Uterus (tissue), 4 donors: ENCODE data around the gene SNX14. TPM values are rescaled to one million over a fixed set of nuclear protein-coding genes. Genes with fewer than 3 reads are reported as not detected.

Experiments used
- DNase-seq, 2 donors: peaks; one replicate each; pipeline ENCODE4 v3.0.0-alpha.2; 2019 to 2020
- H3K27ac ChIP-seq, 2 donors: fragments of 200-600 bp; sonication (generic); 1 replicate in 1 of 2; 2 replicates in 1 of 2; pipeline ENCODE4 v1.5.1; 2016 to 2018
- H3K27me3 ChIP-seq, 2 donors: fragments of 200-600 bp; sonication (generic); one replicate each; pipeline ENCODE4 v1.5.1; 2018 to 2019; ENCODE audit warnings: control low read depth in 1 of 2
- H3K36me3 ChIP-seq, 2 donors: fragments of 200-600 bp; sonication (generic); one replicate each; pipeline ENCODE4 v1.5.1; 2019; ENCODE audit warnings: control low read depth in 1 of 2
- H3K4me1 ChIP-seq, 2 donors: fragments of 200-600 bp; sonication (generic); one replicate each; pipeline ENCODE4 v1.5.1; 2018 to 2019; ENCODE audit warnings: control low read depth in 1 of 2
- H3K4me3 ChIP-seq, 2 donors: fragments of 200-600 bp; sonication (generic); 1 replicate in 1 of 2; 2 replicates in 1 of 2; pipeline ENCODE4 v1.5.1; 2018 to 2019; ENCODE audit warnings: mild to moderate bottlenecking in 1 of 2
- H3K9me3 ChIP-seq, 2 donors: fragments of 200-600 bp; sonication (generic); one replicate each; pipeline ENCODE4 v1.5.1; 2019; ENCODE audit warnings: control low read depth in 1 of 2
- POLR2A ChIP-seq, 2 donors: fragments of 450-650 bp; IDR thresholded peaks; one replicate each; pipeline ENCODE4 v1.6.1; 2016; ENCODE audit warnings: antibody characterized with exemption in 2 of 2, mild to moderate bottlenecking in 1 of 2, moderate library complexity in 1 of 2
- intact Hi-C: fragments of 100-400 bp; cut with DNase I; formaldehyde crosslinking; loops from one replicate; pipeline ENCODE4 v1.15.1; 2023; ENCODE audit warnings: low total_unique reads
- total RNA-seq, 4 donors: library from RNA; depleted of rRNA in 3 of 4; stranded (reverse); fragments of >200 nt in 3 of 4; gene quantifications; one replicate each; pipeline versions ENCODE4 v1.1.0 to v1.2.4, GENCODE V29; 2014 to 2023
- TF ChIP-seq, protein P1 (sequence below), 4 experiments: fragments of 200-600 bp in 2 of 4; fragments of 450-650 bp in 2 of 4; sonication (generic) in 2 of 4; IDR thresholded peaks; one replicate each; pipeline ENCODE4 v1.5.1; 2016 to 2019; ENCODE audit warnings: antibody characterized with exemption in 4 of 4, mild to moderate bottlenecking in 2 of 4, moderate library complexity in 1 of 4
- donor health status: DM: yes; HTN: yes; CAD: no.

SNX14 gene
- total RNA-seq, 4 donors from 2014 or later: 41.8 to 174 (median 81.3) TPM

DNA sequence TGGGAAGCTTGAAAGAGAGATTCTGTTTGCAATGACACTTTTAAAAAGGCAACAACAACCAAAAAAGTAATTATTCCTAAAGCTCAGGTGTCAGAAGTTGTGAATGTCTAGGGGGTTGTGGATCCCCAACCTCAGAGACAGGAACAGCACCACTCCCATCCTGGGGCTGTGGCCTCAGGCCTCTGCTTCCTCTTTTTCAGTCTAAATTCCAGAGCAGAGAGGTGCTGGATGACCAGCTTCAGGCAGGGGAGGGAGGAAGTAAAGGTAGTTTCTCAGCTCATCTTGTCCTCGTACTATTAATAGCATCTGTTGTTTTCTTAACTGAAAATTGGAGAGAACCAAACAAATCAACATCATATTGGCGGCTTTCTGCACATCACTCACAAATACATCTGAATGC is 135.5 kb downstream of the SNX14 start:
- H3K36me3 ChIP-seq: no peaks in the 10 kb centered on the region
- H3K4me3 ChIP-seq: no peak overlapping the region
- H3K27me3 ChIP-seq: no peaks in the 10 kb centered on the region
- intact Hi-C loops: no loop called here
- peak overlapping the region; percentile 80 to 85 for H3K27ac ChIP-seq
- no peaks in the 10 kb centered on the region for H3K9me3 ChIP-seq
- peaks cover 25 to 39% of the 10 kb centered on the region in 2 donors for H3K4me1 ChIP-seq
- DNase-seq: no peak
- TF ChIP-seq, protein P1, sequence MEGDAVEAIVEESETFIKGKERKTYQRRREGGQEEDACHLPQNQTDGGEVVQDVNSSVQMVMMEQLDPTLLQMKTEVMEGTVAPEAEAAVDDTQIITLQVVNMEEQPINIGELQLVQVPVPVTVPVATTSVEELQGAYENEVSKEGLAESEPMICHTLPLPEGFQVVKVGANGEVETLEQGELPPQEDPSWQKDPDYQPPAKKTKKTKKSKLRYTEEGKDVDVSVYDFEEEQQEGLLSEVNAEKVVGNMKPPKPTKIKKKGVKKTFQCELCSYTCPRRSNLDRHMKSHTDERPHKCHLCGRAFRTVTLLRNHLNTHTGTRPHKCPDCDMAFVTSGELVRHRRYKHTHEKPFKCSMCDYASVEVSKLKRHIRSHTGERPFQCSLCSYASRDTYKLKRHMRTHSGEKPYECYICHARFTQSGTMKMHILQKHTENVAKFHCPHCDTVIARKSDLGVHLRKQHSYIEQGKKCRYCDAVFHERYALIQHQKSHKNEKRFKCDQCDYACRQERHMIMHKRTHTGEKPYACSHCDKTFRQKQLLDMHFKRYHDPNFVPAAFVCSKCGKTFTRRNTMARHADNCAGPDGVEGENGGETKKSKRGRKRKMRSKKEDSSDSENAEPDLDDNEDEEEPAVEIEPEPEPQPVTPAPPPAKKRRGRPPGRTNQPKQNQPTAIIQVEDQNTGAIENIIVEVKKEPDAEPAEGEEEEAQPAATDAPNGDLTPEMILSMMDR (IDR thresholded peaks at IDR 0.05): no peak
- no peak for TF ChIP-seq POLR2A (IDR thresholded peaks at IDR 0.05)

DNA sequence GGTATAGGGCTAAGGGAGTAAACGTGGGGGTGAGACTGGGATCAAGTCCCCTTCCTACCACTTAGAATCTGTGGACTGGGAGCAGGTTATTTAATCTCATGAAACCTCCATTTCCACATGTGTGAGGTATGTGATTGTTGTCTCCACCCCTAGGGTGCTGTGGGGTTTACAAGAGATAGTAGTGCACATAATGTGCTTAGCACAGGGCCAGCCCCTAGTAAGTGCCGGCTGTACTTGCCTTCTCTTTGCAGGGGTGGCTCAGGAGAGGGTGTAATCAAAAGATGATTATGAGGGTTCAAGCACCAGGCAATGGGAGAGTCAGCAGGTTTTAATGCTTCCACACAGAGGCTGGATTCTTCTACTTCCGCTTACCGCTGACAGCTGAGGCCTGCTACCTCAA is 136.9 kb downstream of the SNX14 start:
- Histone ChIP-seq H3K4me1 (peaks cover 23 to 30% of the 10 kb centered on the region in 2 donors), H3K27ac (peak overlapping the region; percentile 80 to 85)
- TF ChIP-seq, protein P1 (IDR thresholded peaks at IDR 0.05): no peak
- no peak for TF ChIP-seq POLR2A (IDR thresholded peaks at IDR 0.05)

More for the DNA sequence above, 136.9 kb downstream of the SNX14 start:
- Histone ChIP-seq H3K27me3 (no peaks in the 10 kb centered on the region), H3K4me3 (no peak overlapping the region), H3K36me3 (no peaks in the 10 kb centered on the region), H3K9me3 (no peaks in the 10 kb centered on the region)
- DNase-seq: no peak
- intact Hi-C loops: no loop called here

Other genes starting within 250 kb of the SNX14 start
- gene NT5E, start 143.8 kb downstream of the SNX14 start, total RNA-seq: 100 to 1,000 TPM in 1 of 4 donors, 10 to 100 TPM in 3; 23.5 to 136 (median 65.4) TPM
- gene SYNCRIP, start 49.0 kb upstream of the SNX14 start, total RNA-seq: 100 to 1,000 TPM in 2 of 4 donors, 10 to 100 TPM in 2; 25.1 to 147 (median 106) TPM